Body of pancreas (tissue), 4 donors: ENCODE data around the gene ATF7. TPM values are rescaled to one million over a fixed set of nuclear protein-coding genes. Genes with fewer than 3 reads are reported as not detected.

ENCODE experiments used
- ATAC-seq: fragments of 150-250 bp; one replicate; pipeline ENCODE4 v1.9.1; 2016
- DNase-seq, 4 donors: peaks; one replicate each; pipeline ENCODE4 v3.0.0-alpha.2; 2019
- H3K27ac ChIP-seq, 4 donors: fragments of 200-600 bp; sonication (generic); 1 replicate in 3 of 4; 2 replicates in 1 of 4; pipeline versions ENCODE4 v1.5.1 to v1.6.1; 2016 to 2019; ENCODE audit warnings: mild to moderate bottlenecking in 1 of 4, mixed read lengths in 1 of 4, moderate library complexity in 1 of 4
- H3K27me3 ChIP-seq, 2 donors: fragments of 200-600 bp; sonication (generic); one replicate each; pipeline ENCODE4 v1.6.0; 2016; ENCODE audit warnings: mild to moderate bottlenecking in 1 of 2
- H3K36me3 ChIP-seq, 2 donors: fragments of 200-600 bp; sonication (generic); replicated peaks in 1 of 2; 2 replicates each; pipeline ENCODE4 v1.5.1; 2016; ENCODE audit warnings: low read depth in 2 of 2; ENCODE audit not compliant: insufficient read depth in 1 of 2
- H3K4me1 ChIP-seq: fragments of 200-600 bp; sonication (generic); one replicate; pipeline ENCODE4 v1.6.0; 2016
- H3K4me3 ChIP-seq, 2 donors: fragments of 200-600 bp; sonication (generic); 1 replicate in 1 of 2; 2 replicates in 1 of 2; pipeline ENCODE4 v1.5.1; 2016 to 2019
- H3K9me3 ChIP-seq, 3 donors: fragments of 200-600 bp; sonication (generic); 1 replicate in 2 of 3; 2 replicates in 1 of 3; pipeline ENCODE4 v1.5.1; 2016
- CTCF ChIP-seq, 7 experiments: fragments of 450-650 bp in 4 of 7; fragments of 200-600 bp in 3 of 7; sonication (generic) in 3 of 7; IDR thresholded peaks; one replicate each; pipeline ENCODE4 v1.5.1; 2016 to 2019; ENCODE audit warnings: antibody characterized with exemption in 7 of 7
- POLR2A ChIP-seq, 3 donors: fragments of 450-650 bp; IDR thresholded peaks; one replicate each; pipeline ENCODE4 v1.6.1; 2016; ENCODE audit warnings: antibody characterized with exemption in 3 of 3, mild to moderate bottlenecking in 2 of 3
- WGBS, 2 donors: methylation state at CpG; one replicate each; pipeline ENCODE4 v1.1.5; 2017; 5-methylcytosine and 5-hydroxymethylcytosine counted together
- intact Hi-C: fragments of 100-400 bp; cut with DNase I; formaldehyde crosslinking; loops from one replicate; pipeline ENCODE4 v1.15.1; 2023
- total RNA-seq, 2 donors: library from RNA; depleted of rRNA; stranded (reverse); fragments of >200 nt; gene quantifications; one replicate each; pipeline ENCODE4 v1.1.0, GENCODE V29; 2016

Gene ATF7
- total RNA-seq, 2 donors from 2014 or later: 12.9 to 21.3 TPM

DNA sequence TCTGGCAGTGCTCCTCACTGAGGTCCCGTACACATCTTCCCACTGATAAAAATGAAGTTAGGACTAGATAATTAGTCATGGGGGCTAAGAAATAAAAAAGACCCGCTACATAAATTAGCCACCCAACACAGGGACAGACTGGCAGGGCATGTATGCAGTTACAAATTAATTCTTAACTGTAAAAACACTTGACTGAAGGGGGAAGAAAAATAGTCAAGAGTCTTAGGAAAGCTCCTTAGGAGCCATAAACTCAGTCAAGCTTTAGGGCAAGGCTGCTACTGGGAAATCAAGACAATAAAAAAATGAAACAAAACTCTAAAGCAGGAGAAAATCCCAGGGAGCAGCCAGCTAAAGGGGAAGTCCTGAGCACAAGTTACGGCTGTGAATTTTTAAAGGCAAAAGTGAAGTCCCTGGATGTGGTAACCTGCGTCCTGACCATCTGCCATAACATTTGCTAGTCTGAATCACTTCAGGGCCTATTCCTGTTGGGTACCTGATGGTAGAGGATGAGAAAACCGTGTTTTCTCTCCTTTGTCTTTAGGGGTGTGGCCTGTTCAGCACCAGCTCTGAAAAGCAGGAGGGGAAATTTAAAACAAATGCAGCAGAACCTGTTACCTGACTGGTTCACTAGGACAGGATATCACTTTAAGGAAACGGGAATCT lies 111.4 kb downstream of the ATF7 start:
- TF ChIP-seq CTCF (IDR thresholded peaks at IDR 0.05) (no peak), POLR2A (IDR thresholded peaks at IDR 0.05) (no peak)
- ATAC-seq (no peak), DNase-seq (no peak)
- Histone ChIP-seq H3K27me3 (no peaks in the 10 kb centered on the region), H3K4me3 (no peak overlapping the region), H3K4me1 (no peaks in the 10 kb centered on the region), H3K9me3 (no peaks in the 10 kb centered on the region), H3K36me3 (peaks cover 10 to 30% of the 10 kb centered on the region in 2 donors), H3K27ac (no peak overlapping the region)
- intact Hi-C loops: no loop called here
- WGBS, 2 donors: 79 to 83% methylated on average over 6 of the region's 6 CpGs

DNA sequence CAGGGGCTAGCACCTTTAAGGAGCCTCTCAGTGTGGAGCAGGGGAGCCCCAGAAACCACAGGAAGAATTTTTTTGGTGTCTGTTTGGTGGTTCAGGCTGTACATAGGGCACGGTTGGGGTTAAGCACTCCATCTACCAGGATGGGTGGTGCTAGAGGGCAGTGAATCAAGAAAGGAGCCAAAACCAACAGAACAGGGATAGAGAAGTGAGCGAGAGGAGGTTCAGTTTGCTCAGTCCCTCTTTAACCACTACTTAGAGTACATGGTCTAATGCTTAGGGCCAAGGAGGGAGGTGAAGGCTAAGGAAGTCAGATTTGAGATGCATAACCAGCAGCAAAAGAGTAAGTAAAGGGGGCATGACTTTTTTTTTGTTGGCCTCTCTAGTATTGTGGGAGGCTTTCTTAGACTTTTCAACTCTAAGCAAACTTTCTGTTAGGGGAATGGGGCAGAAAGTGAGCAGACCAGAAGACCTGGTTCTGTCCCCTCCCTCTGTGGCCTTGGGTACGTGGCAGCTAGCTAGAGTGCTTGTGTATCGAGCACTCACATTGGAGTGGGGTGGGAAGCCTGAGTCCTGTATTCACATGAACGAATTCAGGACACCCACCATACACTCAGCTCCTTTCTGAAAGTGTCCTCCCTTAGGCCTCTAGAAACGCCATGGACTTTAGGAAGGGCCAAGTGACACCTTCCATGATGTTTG lies 112.3 kb downstream of the ATF7 start:
- Histone ChIP-seq H3K9me3 (no peaks in the 10 kb centered on the region), H3K4me1 (peaks cover 1% of the 10 kb centered on the region), H3K4me3 (no peak overlapping the region), H3K27me3 (no peaks in the 10 kb centered on the region), H3K36me3 (peaks cover 10 to 24% of the 10 kb centered on the region in 2 donors), H3K27ac (no peak overlapping the region)
- DNase-seq: no peak
- TF ChIP-seq CTCF (IDR thresholded peaks at IDR 0.05): no peak
- no peak for TF ChIP-seq POLR2A (IDR thresholded peaks at IDR 0.05)
- intact Hi-C loops: no loop called here
- no peak for ATAC-seq
- WGBS, 2 donors: 73 to 75% methylated on average over 6 of the region's 6 CpGs

DNA sequence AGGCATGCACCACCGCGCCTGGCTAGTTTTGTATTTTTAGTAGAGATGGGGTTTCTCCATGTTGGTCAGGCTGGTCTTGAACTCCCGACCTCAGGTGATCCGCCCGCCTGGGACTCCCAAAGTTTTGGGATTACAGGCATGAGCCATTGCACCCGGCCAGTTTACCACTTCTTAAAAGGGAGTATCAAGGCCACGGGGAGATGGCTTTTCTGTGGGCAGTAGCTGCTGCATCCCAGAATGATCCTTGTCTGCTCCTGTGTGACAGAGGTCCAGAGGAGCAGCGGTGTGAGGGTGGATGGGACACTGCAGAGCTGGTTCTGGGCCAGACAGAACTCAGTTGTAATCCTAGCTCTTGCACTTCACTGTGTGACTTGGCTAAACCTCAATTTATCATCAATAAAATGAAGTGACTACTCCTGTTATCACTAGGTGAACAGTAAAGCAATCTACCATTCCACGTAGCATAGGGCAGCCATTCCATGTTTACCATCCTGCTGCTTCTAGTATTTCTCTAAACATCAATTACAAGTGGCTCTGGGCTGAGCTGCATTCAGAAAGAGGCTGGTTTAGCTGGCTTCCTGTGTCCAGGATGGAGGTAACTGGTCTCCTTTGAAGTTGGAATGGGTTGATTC lies 115.9 kb downstream of the ATF7 start:
- H3K27ac ChIP-seq: no peak overlapping the region
- H3K36me3 ChIP-seq: peaks cover 0 to 12% of the 10 kb centered on the region in 2 donors
- DNase-seq (no peak), ATAC-seq (no peak)
- peaks cover 8% of the 10 kb centered on the region for H3K4me1 ChIP-seq
- 81 to 83% methylated on average over 9 of the region's 9 CpGs for WGBS, 2 donors
- H3K9me3 ChIP-seq: no peaks in the 10 kb centered on the region
- H3K27me3 ChIP-seq: no peaks in the 10 kb centered on the region
- TF ChIP-seq POLR2A (IDR thresholded peaks at IDR 0.05) (no peak), CTCF (IDR thresholded peaks at IDR 0.05) (no peak)
- H3K4me3 ChIP-seq: no peak overlapping the region
- intact Hi-C loops: no loop called here

GRCh38 chr12:53508534-53509170 lies 117.5 kb downstream of the ATF7 start:
- TF ChIP-seq POLR2A (IDR thresholded peaks at IDR 0.05) (no peak), CTCF (IDR thresholded peaks at IDR 0.05) (peak; percentile 72 to 94 (median 92))
- H3K27ac ChIP-seq: peak overlapping the region in 2 of 4 donors; percentile 23 to 34
- H3K4me1 ChIP-seq: peaks cover 8% of the 10 kb centered on the region
- H3K27me3 ChIP-seq: no peaks in the 10 kb centered on the region
- H3K4me3 ChIP-seq: no peak overlapping the region
- ATAC-seq (peak; percentile 96), DNase-seq (peak; percentile 85 to 89 (median 88))
- 28 to 34% methylated on average over 7 of the region's 7 CpGs for WGBS, 2 donors
- intact Hi-C loops: loop anchor here (10.0 kb wide), 1 partner anchor 154 kb away; no protein-coding TSS in a partner anchor
- H3K36me3 ChIP-seq: peaks cover 0 to 7% of the 10 kb centered on the region in 2 donors
- no peaks in the 10 kb centered on the region for H3K9me3 ChIP-seq
